ENCODE measurements around the gene SLC7A14.

Gene SLC7A14

DNA sequence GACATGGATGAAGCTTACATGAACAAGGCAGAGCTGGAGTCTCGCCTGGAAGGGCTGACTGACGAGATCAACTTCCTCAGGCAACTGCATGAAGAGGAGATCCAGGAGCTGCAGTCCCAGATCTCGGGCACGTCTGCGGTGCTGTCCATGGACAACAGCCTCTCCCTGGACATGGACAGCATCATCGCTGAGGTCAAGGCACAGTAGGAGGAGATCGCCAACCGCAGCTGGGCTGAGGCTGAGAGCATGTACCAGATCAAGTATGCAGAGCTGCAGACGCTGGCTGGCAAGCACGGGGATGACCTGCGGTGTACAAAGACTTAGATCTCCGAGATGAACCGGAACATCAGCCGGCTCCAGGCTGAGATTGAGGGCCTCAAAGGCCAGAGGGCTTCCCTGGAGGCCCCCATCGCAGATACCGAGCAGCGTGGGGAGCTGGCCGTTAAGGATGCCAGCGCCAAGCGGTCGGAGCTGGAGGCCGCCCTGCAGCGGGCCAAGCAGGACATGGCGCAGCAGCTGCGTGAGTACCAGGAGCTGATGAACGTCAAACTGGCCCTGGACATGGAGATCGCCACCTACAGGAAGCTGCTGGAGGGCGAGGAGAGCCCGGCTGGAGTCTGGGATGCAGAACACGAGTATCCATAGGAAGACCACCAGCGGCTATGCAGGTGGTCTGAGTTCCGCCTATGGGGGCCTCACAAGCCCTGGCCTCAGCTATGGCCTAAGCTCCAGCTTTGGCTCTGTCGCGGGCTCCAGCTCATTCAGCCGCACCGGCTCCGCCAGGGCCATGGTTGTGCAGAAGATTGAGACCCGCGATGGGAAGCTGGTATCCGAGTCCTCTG, 89.6 kb downstream of the SLC7A14 start:
- no peak for DNase-seq

DNA sequence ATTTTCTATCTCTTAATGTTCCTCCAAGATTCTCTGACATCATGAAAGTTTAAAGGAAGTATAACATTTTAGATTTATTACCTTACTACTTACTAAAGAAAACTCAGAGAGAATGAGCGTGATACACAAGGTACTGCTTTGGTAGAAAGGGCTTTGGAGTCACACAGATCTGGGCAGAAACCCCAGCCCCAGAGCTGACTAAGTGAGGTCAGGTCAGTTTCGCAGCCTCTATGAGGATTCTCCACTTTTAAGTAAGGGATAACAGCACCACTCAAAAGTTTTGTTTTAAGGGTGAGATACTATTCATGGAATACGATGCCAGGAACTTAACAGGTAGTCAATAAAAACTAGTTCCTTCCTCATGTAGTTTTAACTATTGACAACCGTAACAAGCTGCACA, 91.1 kb downstream of the SLC7A14 start:
- no peak for DNase-seq

DNA sequence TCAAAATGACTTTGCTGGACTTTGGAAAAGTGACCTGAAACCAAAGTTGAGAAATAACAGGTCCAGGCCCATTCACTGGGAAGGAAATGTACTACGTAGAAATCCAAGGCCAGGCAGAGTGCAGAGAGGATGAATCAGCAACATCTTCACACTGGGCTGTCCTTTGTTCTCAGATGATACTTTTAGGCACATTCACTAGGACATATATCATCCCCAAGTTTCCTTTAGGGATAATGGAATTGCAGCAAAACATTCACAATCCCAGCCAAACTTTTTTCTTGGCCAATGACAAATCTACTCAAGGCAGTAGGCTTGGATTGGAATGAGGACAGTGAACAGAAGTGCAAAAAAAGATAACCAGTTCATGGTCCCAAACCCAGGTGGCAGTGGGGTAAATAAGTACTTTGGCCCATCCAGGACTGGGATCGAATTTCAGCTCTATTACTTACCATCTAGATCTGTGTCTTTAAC, 92.1 kb downstream of the SLC7A14 start:
- no peak for DNase-seq

DNA sequence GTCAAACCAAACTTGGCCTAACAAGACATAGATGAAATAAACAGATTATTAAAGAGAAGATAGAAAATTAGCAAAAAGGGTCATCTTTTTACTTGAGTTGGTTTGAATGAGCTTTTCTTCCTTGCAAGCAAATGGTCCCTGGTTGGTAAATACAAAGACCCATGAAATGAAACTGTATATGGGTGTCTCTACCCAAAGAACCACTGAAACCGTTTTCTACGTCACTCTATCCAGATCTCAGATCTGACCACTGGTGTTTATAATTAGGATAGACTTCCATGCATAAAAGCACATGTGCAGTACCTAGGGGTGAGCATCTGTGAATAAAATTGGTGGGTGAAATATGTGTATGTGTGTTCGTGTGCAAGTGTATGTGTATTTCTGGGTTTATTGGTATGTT, 94.0 kb downstream of the SLC7A14 start:
- no peak for DNase-seq

DNA sequence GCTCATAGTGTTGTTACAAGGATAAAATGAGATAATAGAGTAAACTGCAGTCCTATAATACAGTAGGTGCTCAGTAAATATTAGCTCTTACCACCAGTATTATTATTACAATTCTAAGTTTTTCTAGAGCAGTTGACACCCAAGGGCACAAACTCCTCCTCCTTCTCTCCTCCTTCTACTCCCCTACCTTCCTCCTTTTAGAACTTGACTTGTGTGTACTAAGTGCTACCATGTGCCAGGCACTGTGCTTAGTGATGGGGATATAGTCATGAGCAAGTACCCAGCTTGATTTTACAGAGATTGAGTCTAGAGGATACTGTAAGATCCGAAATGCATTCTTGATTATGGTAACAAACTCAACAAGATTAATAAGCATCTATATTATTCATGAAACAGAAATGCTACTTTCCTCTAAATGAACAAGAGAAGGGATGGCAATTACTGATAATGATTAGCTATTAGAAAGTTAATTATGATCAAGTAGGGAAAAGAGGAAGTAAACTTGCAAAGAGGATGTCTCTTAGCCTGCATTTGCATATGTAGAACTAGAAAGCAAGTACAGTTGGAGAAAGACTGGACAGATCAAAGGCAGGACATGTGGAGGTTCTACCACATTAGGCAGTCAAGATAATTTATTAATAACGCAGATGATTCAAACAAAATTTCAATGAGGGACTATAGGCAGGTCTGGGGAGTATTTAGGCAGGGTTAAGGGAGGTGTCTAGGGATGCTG, 94.9 kb downstream of the SLC7A14 start:
- DNase-seq: no peak

DNA sequence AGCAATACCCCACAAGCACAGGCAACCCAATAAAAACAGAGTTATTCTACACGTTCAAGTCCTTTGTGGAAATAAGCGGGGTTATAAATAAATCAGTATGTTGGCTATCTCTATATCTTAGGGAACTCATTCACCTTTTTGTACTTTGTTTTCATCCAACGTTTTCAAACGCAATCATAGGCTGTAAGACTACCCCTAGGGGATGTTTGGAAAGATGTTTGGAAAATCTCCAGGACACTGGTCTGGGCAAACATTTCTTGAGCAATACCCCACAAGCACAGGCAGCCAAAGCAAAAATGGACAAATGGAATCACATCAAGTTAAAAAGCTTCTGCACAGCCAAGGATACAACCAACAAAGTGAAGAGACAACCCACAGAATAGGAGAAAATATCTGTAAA, 97.1 kb downstream of the SLC7A14 start:
- DNase-seq: no peak

DNA sequence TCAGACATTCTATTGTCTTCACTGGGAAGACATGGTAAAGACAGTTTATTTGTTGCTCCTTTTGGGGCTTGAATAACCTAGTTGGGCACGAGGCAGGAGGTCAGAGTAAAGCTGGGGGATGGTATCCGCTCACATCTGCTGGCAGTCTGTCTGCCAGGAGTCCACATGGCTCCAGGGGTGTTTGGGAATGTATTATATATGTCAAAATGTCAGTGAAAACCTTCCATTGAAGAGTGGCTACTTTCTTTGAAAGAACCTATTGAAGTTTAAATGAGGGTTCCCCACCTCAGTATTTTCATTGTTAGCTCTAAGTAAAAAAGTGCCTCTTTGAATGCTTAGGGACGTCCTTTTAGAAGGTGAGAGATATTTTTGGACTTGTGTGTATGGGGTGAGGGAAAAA, 98.8 kb downstream of the SLC7A14 start:
- DNase-seq: no peak

DNA sequence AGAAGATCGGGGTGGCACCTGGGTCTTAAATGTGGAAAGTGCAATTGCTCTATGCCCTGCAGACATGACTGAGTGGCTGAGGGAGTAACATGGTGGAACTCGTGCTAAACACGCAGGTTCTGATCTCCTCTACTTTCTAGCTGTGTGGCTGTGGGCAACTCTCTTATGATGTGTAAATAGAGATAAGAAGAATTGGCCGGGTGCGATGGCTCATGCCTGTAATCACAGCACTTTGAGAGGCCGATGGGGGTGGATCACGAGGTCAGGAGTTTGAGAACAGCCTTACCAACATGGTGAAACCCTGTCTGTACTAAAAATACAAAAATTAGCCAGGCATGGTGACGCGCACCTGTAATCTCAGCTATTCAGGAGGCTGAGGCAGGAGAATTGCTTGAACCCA, 99.5 kb downstream of the SLC7A14 start:
- DNase-seq: no peak

DNA sequence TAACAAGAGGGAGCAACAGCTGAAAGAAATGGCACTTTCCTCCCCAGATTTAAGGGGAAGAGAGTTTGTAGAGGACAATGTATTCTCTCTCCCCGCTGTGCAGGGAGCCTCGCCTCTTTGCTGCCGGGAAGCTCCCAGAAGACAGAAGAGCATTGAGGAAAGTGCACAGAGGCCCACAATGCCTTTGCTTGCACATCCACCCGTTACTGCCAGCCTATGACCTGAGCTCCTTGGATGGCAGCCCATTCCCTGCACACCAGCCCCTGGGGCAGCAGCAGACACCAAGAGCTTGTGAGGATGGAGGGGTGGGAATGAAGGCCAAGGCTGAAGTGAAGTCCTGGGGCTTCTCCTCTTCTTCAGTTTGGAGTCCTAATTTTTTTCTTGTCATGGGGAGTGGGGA, 100.2 kb downstream of the SLC7A14 start:
- DNase-seq: no peak

DNA sequence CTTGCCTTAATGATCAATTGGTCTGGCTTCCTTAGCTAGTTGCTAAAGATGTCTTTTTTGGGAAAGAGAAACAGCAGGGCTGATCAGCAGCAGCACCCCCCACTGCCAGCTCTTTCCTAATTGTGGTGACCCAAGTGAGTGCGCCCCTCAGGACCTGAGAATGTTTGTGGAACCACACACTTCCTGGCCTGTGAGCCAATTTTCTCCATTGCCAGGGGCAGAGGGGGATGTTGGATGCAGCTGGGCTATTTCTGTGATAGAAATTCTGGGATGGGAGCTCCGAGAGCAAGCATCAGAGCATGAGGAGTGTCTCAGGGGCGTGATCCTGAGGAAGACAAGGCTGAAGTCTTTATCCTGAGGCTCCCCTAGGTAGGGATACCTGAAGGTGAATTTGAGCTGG, 100.6 kb downstream of the SLC7A14 start:
- no peak for DNase-seq

DNA sequence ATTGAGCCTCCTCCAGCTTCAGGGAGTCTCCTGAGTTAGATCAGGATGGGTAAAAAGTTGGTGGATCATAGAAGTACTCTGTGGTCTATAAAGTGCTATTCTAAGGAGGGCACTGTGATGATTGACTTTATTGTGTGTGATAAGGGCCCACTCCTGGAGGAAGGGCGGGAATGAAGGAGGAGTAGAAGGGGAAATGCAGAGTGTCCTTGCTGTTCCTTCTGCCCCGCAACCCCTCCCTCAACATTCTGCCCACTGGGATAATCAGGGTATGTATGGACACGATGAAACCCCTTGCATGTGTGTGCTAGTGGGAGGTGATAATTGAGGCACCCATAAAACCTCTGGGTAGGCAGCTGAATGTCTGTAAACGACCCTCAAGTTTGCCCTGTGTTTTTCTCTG, 101.0 kb downstream of the SLC7A14 start:
- DNase-seq: no peak

DNA sequence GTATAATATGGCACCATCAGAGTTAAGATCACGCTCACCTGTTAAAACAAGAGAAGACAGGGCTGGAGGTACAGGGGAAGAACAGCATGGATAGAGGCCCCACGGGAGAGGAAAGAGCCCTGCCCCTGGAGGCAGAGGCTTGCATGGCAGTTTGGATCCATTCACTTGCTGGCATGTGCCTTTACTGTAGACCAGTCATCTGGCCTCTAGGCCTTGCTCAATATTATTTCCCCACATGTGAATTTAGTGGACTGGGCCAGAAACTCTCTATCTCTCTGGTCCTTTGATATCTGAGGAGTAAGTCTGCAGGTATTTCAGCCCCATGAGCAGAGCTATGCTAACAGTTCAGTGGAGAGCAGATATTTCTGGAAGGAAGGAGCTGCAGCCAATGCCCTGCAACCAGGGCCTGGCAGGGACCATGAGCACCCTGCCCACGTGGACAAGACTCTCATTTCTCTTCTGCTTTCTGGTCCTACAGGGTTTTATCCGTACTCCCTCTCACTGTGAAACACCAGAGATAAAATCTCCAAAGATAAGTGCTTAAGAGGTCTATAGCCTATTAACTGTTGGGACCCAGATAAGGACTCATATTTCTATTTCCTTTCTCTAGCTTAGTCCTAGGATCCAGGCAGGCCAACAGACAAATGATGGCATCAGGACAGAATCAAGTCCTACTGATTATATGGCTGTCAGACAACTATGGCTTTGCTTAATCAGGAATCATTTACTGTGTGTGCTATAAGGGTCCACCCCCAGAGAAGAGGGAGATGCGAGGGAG, 102.2 kb downstream of the SLC7A14 start:
- no peak for DNase-seq

DNA sequence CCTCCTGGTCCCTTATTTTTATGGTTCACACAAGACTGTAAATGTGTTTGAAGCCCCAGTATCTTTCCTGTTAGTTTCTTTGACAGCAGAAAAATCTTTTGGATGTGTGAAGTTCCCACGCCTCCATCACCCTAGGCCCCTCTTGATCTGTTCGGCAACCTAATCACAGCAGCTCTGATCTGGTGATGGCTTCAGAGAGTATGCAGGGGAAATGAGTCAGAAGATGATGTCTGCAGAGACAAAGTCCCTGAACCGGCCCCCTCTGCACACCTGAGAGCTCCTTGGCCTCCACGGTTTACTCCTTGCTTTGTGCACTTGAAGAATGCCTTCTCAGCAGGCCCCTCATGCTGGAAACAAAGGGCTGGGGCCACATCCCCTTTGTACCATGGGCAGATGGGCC, 103.7 kb downstream of the SLC7A14 start:
- DNase-seq: no peak

DNA sequence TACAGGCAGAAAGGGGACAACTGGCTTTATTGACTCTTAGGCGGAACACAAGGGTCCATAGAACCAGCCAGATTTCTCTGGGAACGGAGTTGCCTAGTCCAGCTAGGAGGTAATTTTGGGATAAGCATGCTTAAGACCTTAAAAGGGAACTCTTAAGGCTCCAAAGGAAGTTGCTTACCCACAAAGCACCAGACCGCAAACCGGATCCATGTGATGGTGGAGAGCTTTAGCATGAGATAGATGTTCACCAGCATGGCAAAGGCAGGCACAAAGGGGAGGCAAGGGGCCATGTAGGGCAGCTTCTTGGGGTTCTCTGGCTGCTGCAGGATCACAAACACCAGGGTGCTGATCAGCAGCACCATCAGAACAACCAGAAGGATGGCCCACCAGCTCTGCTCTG, 105.8 kb downstream of the SLC7A14 start:
- no peak for DNase-seq

DNA sequence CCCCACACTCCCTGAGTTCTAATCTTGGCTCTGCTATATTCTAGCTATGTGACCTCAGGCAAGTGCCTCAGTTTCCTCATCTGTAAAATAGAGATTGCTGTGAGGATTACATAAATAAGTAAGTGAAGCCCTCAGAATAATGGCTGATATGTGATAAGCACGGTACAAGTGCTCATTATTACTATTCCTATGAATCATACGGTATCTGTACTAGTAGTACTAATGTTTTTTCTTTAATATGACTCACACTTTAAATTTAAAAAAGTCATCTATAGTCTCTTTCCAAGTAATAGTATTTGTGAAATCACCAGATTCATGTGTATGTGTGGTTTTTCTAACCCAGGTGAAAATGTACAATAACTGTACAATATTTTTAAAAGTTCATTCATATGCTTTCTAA, 108.5 kb downstream of the SLC7A14 start:
- no peak for DNase-seq

DNA sequence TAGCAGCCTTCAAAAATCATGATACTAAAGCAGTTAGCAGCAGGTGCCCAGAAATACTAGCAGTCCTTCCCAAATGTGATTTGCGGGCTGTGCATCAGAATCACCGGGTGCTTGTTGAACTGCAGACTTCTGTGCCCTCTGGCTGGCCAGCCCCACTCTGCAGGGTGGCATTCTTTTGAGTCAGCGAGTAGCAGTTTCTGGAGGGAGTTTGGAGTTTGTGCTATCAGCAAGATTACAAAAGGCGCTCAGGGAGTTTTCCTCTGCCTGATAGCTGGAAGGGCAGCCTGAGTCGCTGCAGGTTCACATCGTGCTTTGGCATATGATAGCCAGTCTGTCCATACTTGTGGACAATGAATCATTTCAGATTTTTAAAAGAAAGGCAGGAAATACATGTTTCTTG, 109.6 kb downstream of the SLC7A14 start:
- DNase-seq: no peak

DNA sequence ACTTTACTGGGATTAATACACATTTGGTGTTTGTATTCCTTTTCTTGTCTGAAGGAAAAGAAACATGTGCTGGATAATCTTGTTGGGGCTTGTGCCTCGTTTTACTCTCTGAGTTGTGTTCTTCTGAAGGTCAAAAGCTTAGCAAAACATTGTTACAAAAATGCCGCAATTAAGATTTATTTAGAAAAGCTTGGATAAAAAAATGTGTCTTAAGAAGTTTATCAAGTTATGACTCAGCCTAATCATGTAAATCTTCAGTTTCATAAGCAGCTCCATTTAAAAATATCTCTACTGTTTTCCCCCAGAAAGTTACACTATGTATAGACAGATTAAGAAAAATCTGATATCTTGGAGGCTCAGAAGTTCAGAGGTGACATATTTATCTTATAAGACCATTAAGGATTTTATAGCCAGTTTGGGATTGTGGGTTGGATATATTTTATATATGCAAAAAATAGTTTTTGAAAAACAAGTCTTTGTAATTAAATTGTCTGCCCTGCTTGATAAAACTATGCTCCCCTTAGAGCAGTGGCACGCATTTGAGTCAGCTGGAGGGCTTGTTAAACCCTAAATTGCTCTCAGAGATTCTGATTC, 110.7 kb downstream of the SLC7A14 start:
- DNase-seq: no peak

DNA sequence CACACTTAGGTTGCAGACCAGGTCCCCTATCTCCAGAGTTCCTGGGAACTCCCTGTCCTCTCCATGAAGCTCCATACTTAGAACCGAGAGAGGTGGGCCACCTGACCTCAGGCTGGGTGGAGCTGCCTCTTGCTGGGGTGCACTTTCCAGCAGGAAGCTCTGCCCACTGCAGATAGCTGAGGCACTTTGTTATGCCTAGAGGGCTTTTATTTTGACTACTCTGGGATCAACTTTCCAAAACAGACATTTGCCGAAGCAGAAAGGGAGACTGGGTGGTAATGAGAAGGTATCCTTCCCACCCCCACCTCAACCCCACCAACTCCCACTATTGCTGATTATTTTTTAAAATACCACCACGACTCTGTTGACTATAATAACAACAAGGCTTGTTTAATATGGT, 112.5 kb downstream of the SLC7A14 start:
- no peak for DNase-seq

DNA sequence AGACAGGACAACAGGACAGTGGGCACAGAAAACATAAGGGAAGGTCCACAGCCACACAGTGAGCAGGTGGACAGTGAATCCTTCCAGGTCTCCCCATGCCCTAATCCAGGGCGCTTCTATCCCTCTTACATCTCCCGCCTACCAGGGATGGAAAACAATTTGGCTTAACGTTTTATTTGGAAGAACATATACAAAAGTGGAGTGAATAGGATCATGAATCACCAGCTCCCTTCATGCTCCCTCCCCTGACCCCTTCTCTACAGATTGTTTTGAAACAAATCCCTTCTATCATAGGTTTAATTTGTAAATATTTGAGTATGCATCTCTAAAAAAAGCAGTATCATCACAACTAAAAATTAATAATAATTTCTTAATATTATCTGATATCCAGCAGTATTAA, 114.7 kb downstream of the SLC7A14 start:
- DNase-seq: no peak

DNA sequence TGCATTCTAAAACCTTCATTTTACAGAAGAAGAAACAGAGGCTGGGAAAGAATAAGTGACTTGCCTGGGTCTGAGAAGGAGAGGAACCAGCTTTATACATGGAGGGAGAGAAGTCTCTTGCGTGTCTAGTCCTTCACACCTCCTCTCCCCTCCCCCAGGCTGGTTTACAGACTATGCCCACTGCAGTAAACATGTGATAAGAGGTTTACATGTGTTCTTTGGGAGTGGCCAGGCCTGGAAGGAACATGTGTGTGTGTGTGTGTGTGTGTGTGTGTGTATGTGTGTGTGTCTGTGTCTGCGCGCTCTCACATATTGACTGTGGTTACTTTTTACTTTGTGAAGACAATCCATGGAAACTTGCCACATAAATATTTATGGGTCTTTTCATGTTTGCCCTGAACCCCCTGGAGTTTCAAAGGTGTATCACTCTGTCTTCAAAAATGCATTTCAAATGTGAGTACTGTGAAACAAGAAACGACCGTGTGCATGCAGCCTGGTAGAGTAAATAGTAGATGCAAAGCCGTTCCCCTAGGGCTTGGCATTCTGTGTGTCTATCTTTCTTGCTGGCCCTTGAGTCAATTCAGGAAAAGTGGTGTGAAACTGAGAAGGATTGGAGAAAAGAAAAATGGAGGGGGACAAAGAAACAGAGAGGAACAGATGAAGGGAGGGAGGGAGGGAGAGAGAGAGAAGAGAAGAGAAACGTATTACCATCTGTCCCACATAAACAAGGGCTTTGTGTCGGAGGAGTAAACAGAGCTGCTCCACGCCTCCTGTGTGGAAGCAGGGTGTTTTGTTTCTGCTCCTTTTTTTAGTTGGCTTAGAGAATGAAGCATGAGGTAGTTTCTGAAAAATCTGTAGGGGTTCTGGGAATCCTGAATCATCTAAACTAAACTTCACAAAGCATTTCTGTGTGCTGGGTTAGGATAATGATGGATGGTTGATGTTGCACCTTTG, 115.5 kb downstream of the SLC7A14 start:
- no peak for DNase-seq

DNA sequence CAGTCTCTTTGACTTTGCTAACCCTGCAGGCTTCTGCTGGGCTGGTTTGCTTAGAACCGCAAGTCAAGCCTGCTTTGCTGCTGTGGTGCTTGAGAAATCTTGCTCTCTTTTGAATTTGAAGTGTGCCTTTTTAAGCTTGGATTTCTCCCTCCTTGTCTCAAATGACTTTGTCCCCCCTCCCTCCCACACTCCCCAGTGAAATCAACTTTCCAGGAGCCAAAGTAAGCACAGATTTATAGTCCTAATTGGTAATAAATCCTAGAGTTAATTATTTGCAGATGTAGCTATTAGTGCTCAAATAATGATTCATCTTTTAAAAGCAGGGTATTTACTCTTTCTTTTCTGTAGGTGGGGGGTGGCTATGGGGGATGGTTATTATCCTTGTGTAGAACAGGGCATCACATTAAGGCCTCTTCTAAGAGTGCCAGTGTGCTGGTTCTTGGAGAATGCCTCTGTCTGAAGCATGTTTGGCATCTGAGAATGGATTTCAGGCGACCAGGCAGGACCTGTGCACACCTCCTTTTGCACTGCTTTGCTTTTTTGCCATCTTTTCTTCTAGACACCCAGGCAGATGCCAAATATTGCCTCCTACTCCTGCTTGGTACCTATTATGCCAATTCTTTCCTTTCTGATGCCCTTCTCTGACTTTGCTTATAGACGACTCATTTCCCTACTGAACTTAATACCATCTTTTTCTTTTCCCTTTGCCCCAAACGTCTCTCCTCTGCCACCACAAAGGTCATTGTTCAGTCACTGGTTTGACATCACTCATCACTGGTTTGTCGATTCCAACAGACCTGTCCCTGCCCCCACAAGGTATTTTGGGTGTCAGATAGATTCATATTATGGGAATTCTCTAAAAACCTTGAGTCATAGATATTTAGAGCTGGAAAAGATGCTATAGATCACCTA, 116.5 kb downstream of the SLC7A14 start:
- DNase-seq: peak; percentile 18
